A549 (cell line): ENCODE measurements around the gene RPL35. TPM values are rescaled to one million over a fixed set of nuclear protein-coding genes. Genes with fewer than 3 reads are reported as not detected.

ENCODE experiments used
- ATAC-seq, 2 experiments: fragments of 200-7000 bp in 1 of 2; fragments of >200 bp in 1 of 2; cut with Nextera tagmentation in 1 of 2; cut with Tn5 transposase in 1 of 2; 3 replicates each; pipeline versions ENCODE4 v1.8.0 to v1.9.1; 2018 to 2020; ENCODE audit warnings: mild to moderate bottlenecking in 1 of 2, moderate library complexity in 1 of 2
- CTCF ChIA-PET: fragments of 300-600 bp; sonication (Branson Sonifier 250); formaldehyde crosslinking; extraction: SDS; loops from one replicate; lab custom pipeline; 2021; ENCODE audit warnings: antibody characterized with exemption, inconsistent platforms; lab: Yijun Ruan, JAX
- POLR2A ChIA-PET: fragments of 350-600 bp; formaldehyde crosslinking; extraction: SDS; loops from one replicate; lab custom pipeline; 2021; ENCODE audit warnings: antibody characterized with exemption, inconsistent platforms; lab: Yijun Ruan, JAX
- DNase-seq, 2 experiments: peaks; one replicate each; pipeline versions ENCODE4 v3.0.0 to v3.0.0-alpha.2; 2011 to 2016; ENCODE audit warnings: low read depth in 1 of 2, low spot score in 1 of 2
- FAIRE-seq: peaks from 2 replicates; lab custom pipeline; 2011; peaks lifted over from hg19 to GRCh38; lab: Jason Lieb, UNC
- H3K27ac ChIP-seq, 2 experiments: fragments of >200 bp; sonication (Bioruptor Twin); formaldehyde crosslinking; 3 replicates each; pipeline ENCODE4 v1.5.1; 2016 to 2017
- H3K4me1 ChIP-seq: fragments of >200 bp; sonication (Bioruptor Twin); formaldehyde crosslinking; 3 replicates; pipeline ENCODE4 v1.6.1; 2016
- H3K4me2 ChIP-seq: fragments of >200 bp; sonication (Bioruptor Twin); formaldehyde crosslinking; 3 replicates; pipeline ENCODE4 v1.6.1; 2016
- H3K4me3 ChIP-seq: fragments of >200 bp; sonication (Bioruptor Twin); formaldehyde crosslinking; 3 replicates; pipeline ENCODE4 v1.5.1; 2016
- H3K9me3 ChIP-seq: fragments of >200 bp; sonication (Bioruptor Twin); formaldehyde crosslinking; 3 replicates; pipeline ENCODE4 v1.6.1; 2016
- CBX2 ChIP-seq: fragments of 200-600 bp; sonication (generic); IDR thresholded peaks from 2 replicates; pipeline ENCODE4 v1.6.1; 2016; ENCODE audit warnings: low read depth, mild to moderate bottlenecking, borderline replicate concordance
- CHD2 ChIP-seq: fragments of 150-350 bp; IDR thresholded peaks from 2 replicates; pipeline ENCODE4 v1.6.1; 2014; ENCODE audit warnings: low read length; ENCODE audit not compliant: partially characterized antibody
- EHMT2 ChIP-seq: fragments of 200-600 bp; sonication (generic); IDR thresholded peaks from 2 replicates; pipeline ENCODE4 v1.6.1; 2016; ENCODE audit warnings: antibody characterized with exemption, low read depth, mild to moderate bottlenecking, moderate library complexity
- ELK1 ChIP-seq: fragments of 150-350 bp; IDR thresholded peaks from 2 replicates; pipeline ENCODE4 v1.6.1; 2014; ENCODE audit warnings: low read depth, mild to moderate bottlenecking, low read length
- EP300 ChIP-seq, 2 experiments: fragments of >200 bp; sonication (Bioruptor Twin); formaldehyde crosslinking; IDR thresholded peaks; 2 replicates in 1 of 2; 3 replicates in 1 of 2; pipeline ENCODE4 v1.6.1; 2016 to 2017
- ESRRA ChIP-seq: fragments of 150-350 bp; IDR thresholded peaks from 2 replicates; pipeline ENCODE4 v1.6.1; 2014; ENCODE audit warnings: mild to moderate bottlenecking, low read length, borderline replicate concordance
- HMGXB4 ChIP-seq: fragments of 250-450 bp; sonication (Bioruptor Pico); IDR thresholded peaks from 2 replicates; pipeline ENCODE4 v1.5.0; 2021; ENCODE audit warnings: mild to moderate bottlenecking, moderate library complexity, borderline replicate concordance
- HOXB5 ChIP-seq: fragments of 250-450 bp; sonication (Bioruptor Pico); IDR thresholded peaks from 2 replicates; pipeline ENCODE4 v1.5.0; 2020; ENCODE audit warnings: mild to moderate bottlenecking, moderate library complexity
- JUNB ChIP-seq: fragments of >200 bp; sonication (Bioruptor Twin); formaldehyde crosslinking; IDR thresholded peaks from 2 replicates; pipeline ENCODE4 v1.6.1; 2016
- KDM1A ChIP-seq: fragments of 200-600 bp; sonication (generic); IDR thresholded peaks from 2 replicates; pipeline ENCODE4 v1.6.1; 2016; ENCODE audit warnings: low read depth, mild to moderate bottlenecking
- KDM5A ChIP-seq: fragments of 200-600 bp; sonication (generic); IDR thresholded peaks from 2 replicates; pipeline ENCODE4 v1.6.1; 2016; ENCODE audit warnings: antibody characterized with exemption, mild to moderate bottlenecking
- NPAS2 ChIP-seq: fragments of 250-450 bp; sonication (Bioruptor Pico); IDR thresholded peaks from 2 replicates; pipeline ENCODE4 v1.8.0; 2022; ENCODE audit warnings: mild to moderate bottlenecking, moderate library complexity, borderline replicate concordance
- PBX3 ChIP-seq: IDR thresholded peaks from 2 replicates; pipeline ENCODE4 v1.6.1; 2012
- RAD21 ChIP-seq, 2 experiments: fragments of >200 bp in 1 of 2; sonication (Bioruptor Twin) in 1 of 2; formaldehyde crosslinking in 1 of 2; IDR thresholded peaks in 1 of 2; conservative IDR thresholded peaks in 1 of 2; 2 replicates in 1 of 2; 3 replicates in 1 of 2; pipeline ENCODE4 v1.6.1; 2012 to 2018; ENCODE audit warnings: inconsistent platforms in 1 of 2
- RCOR1 ChIP-seq: fragments of 150-350 bp; IDR thresholded peaks from 2 replicates; pipeline ENCODE4 v1.6.1; 2014; ENCODE audit warnings: antibody characterized with exemption, low read length, low read depth
- SREBF2 ChIP-seq: fragments of 450-650 bp; IDR thresholded peaks from 2 replicates; pipeline ENCODE4 v1.6.1; 2014; ENCODE audit warnings: mild to moderate bottlenecking, moderate library complexity
- WGBS: methylation state at CpG from one replicate; pipeline ENCODE4 v1.1.6; 2017; ENCODE audit errors: missing lambda C conversion rate; 5-methylcytosine and 5-hydroxymethylcytosine counted together
- polyA plus RNA-seq, 4 experiments: library from polyadenylated mRNA; depleted of rRNA in 3 of 4; stranded (reverse); fragments of >200 nt; fragmentation: RNase III in 1 of 4; extraction: RNeasy Plus Mini Kit Qiagen cat#74134 plus additional on column Dnase treatment in 1 of 4; gene quantifications; 2 replicates in 3 of 4; 3 replicates in 1 of 4; pipeline ENCODE4 v1.2.3, GENCODE V29; 2011 to 2017
- TF ChIP-seq, protein P1 (sequence below): fragments of 450-650 bp; IDR thresholded peaks from 2 replicates; pipeline ENCODE4 v1.6.1; 2014; ENCODE audit warnings: antibody characterized with exemption
- TF ChIP-seq, protein P2 (sequence below): fragments of >200 bp; sonication (Bioruptor Twin); formaldehyde crosslinking; IDR thresholded peaks from 2 replicates; pipeline ENCODE4 v1.6.1; 2016
- TF ChIP-seq, protein P3 (sequence below): IDR thresholded peaks from 2 replicates; pipeline ENCODE4 v1.6.1; 2012

The RPL35 gene
- polyA plus RNA-seq, 2 of the 4 experiments (the other 2 are of a cell fraction), result 2,307 to 3,076 TPM

- Histone ChIP-seq H3K4me1 (peaks cover 27% of the 10 kb centered on the region; the same call in 2 of the 3 replicates), H3K4me3 (no peak overlapping the region), H3K4me2 (no peak overlapping the region), H3K9me3 (no peaks in the 10 kb centered on the region), H3K27ac (no peak overlapping the region)
- ChIA-PET CTCF (interaction anchor here (1.6 to 4.4 kb wide), 2 partner anchors 23 to 99 kb away, joined by 4 to 17 read pairs; partner anchors contain the start of genes OLFML2A and WDR38), POLR2A (no interaction called here)
- DNase-seq (no peak), FAIRE-seq (no peak), ATAC-seq (no peak)
- TF ChIP-seq EP300 (IDR thresholded peaks at IDR 0.05) (no peak), EHMT2 (no peak), SREBF2 (no peak), HOXB5 (no peak), CHD2 (no peak), KDM5A (no peak), PBX3 (no peak), JUNB (no peak), ESRRA (no peak), KDM1A (no peak), CBX2 (no peak), RAD21 (conservative IDR thresholded peaks at IDR 0.05 in 1 of 2, IDR thresholded peaks at IDR 0.05 in 1 of 2) (no peak), HMGXB4 (CRISPR knock-in tag) (no peak), ELK1 (no peak), RCOR1 (no peak), NPAS2 (CRISPR knock-in tag) (no peak)
- TF ChIP-seq, protein P1, sequence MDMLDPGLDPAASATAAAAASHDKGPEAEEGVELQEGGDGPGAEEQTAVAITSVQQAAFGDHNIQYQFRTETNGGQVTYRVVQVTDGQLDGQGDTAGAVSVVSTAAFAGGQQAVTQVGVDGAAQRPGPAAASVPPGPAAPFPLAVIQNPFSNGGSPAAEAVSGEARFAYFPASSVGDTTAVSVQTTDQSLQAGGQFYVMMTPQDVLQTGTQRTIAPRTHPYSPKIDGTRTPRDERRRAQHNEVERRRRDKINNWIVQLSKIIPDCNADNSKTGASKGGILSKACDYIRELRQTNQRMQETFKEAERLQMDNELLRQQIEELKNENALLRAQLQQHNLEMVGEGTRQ, result no peak
- TF ChIP-seq, protein P2, sequence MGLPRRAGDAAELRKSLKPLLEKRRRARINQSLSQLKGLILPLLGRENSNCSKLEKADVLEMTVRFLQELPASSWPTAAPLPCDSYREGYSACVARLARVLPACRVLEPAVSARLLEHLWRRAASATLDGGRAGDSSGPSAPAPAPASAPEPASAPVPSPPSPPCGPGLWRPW, result no peak
- 95% methylated on average over 6 of the region's 6 CpGs for WGBS
Observed at GRCh38 chr9:124875501-124875900, 13.7 kb upstream of the RPL35 start.

- Histone ChIP-seq H3K4me3 (no peak overlapping the region), H3K9me3 (no peaks in the 10 kb centered on the region), H3K4me2 (no peak overlapping the region), H3K27ac (no peak overlapping the region)
- CTCF ChIA-PET, result interaction anchor here (2.8 to 4.4 kb wide), 2 partner anchors 8 to 21 kb away, joined by 8 to 17 read pairs; partner anchors contain the start of gene WDR38
- ATAC-seq (no peak), DNase-seq (no peak)
- TF ChIP-seq, protein P3, sequence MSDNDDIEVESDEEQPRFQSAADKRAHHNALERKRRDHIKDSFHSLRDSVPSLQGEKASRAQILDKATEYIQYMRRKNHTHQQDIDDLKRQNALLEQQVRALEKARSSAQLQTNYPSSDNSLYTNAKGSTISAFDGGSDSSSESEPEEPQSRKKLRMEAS, result no peak
- TF ChIP-seq, all 56 proteins: peak for 0
- POLR2A ChIA-PET, result no interaction called here
- whole genome bisulfite sequencing, result 78% methylated on average over 11 of the region's 14 CpGs
- peaks cover 31% of the 10 kb centered on the region; the same call in 2 of the 3 replicates for H3K4me1 ChIP-seq
- no peak for FAIRE-seq
Observed at GRCh38 chr9:124873664-124874063, 11.9 kb upstream of the RPL35 start.
